Lower lobe of right lung (tissue), 2 donors: Measurements from ENCODE around the gene IRGC. TPM values are rescaled to one million over a fixed set of nuclear protein-coding genes. Genes with fewer than 3 reads are reported as not detected.

Experiments
- ATAC-seq, 2 donors: fragments of 200-7000 bp; cut with Tn5 transposase; one replicate each; pipeline ENCODE4 v1.9.1; 2020 to 2022; ENCODE audit warnings: mild to moderate bottlenecking in 2 of 2, moderate library complexity in 2 of 2
- DNase-seq: peaks from one replicate; pipeline ENCODE4 v3.0.0-alpha.2; 2020
- H3K27ac ChIP-seq: fragments of 200-600 bp; one replicate; pipeline ENCODE4 v1.8.0; 2022
- H3K27me3 ChIP-seq: fragments of 200-600 bp; one replicate; pipeline ENCODE4 v1.8.0; 2022; ENCODE audit warnings: low read depth
- H3K36me3 ChIP-seq: fragments of 200-600 bp; one replicate; pipeline ENCODE4 v1.8.0; 2022; ENCODE audit warnings: mild to moderate bottlenecking
- H3K4me1 ChIP-seq: fragments of 200-600 bp; one replicate; pipeline ENCODE4 v1.8.0; 2022
- H3K4me3 ChIP-seq: fragments of 200-600 bp; one replicate; pipeline ENCODE4 v1.8.0; 2022; ENCODE audit warnings: mild to moderate bottlenecking
- H3K9me3 ChIP-seq: fragments of 200-600 bp; one replicate; pipeline ENCODE4 v1.8.0; 2022
- CTCF ChIP-seq: fragments of 200-600 bp; IDR thresholded peaks from one replicate; pipeline ENCODE4 v1.8.0; 2022; ENCODE audit warnings: antibody characterized with exemption, mild to moderate bottlenecking
- intact Hi-C: fragments of 100-400 bp; cut with DNase I; formaldehyde crosslinking; loops from one replicate; pipeline ENCODE4 v1.11.0; 2022
- total RNA-seq: library from RNA; stranded (reverse); fragmentation: NEBNext Ultra II Directional; extraction: Animal tissue kit (Norgen Biotek cat#: 25700); gene quantifications from one replicate; pipeline ENCODE4 v1.2.1, GENCODE V29; 2021
- donor health status: DM: no; HTN: yes; CAD: no; lungs with severe emphysema.

Gene IRGC
- total RNA-seq, 1 donor from 2014 or later, result not detected

GRCh38 chr19:43711751-43712355, 4.0 kb upstream of the IRGC start:
- Histone ChIP-seq H3K36me3 (no peaks in the 10 kb centered on the region), H3K27me3 (no peaks in the 10 kb centered on the region), H3K27ac (no peak overlapping the region), H3K9me3 (peaks cover 12% of the 10 kb centered on the region), H3K4me3 (no peak overlapping the region), H3K4me1 (no peaks in the 10 kb centered on the region)
- ATAC-seq (no peak), DNase-seq (no peak)
- TF ChIP-seq CTCF, result no peak
- intact Hi-C loops, result no loop called here

- H3K27me3 ChIP-seq, result no peaks in the 10 kb centered on the region
- H3K4me1 ChIP-seq, result no peaks in the 10 kb centered on the region
- no peak for TF ChIP-seq CTCF
- ATAC-seq (no peak), DNase-seq (no peak)
- no peak overlapping the region for H3K27ac ChIP-seq
- no peaks in the 10 kb centered on the region for H3K36me3 ChIP-seq
- H3K9me3 ChIP-seq, result peaks cover 10% of the 10 kb centered on the region
- no peak overlapping the region for H3K4me3 ChIP-seq
- intact Hi-C loops, result no loop called here
Measured at GRCh38 chr19:43713208-43713607, 2.7 kb upstream of the IRGC start.

GRCh38 chr19:43718627-43719377, 2.9 kb downstream of the IRGC start:
- TF ChIP-seq CTCF, result no peak
- no peaks in the 10 kb centered on the region for H3K36me3 ChIP-seq
- intact Hi-C loops, result no loop called here
- no peaks in the 10 kb centered on the region for H3K4me1 ChIP-seq
- H3K27me3 ChIP-seq, result no peaks in the 10 kb centered on the region
- DNase-seq, result no peak
- no peak for ATAC-seq
- H3K4me3 ChIP-seq, result no peak overlapping the region
- no peaks in the 10 kb centered on the region for H3K9me3 ChIP-seq
- no peak overlapping the region for H3K27ac ChIP-seq

- Histone ChIP-seq H3K9me3 (no peaks in the 10 kb centered on the region), H3K27me3 (no peaks in the 10 kb centered on the region), H3K4me1 (no peaks in the 10 kb centered on the region), H3K27ac (no peak overlapping the region), H3K36me3 (no peaks in the 10 kb centered on the region), H3K4me3 (no peak overlapping the region)
- DNase-seq (no peak), ATAC-seq (no peak)
- intact Hi-C loops, result no loop called here
- TF ChIP-seq CTCF, result no peak
Measured at GRCh38 chr19:43719378-43719868, 3.5 kb downstream of the IRGC start.

GRCh38 chr19:43719918-43720317, 4.0 kb downstream of the IRGC start:
- intact Hi-C loops, result no loop called here

More at GRCh38 chr19:43719918-43720317, 4.0 kb downstream of the IRGC start:
- peaks cover under 1% of the 10 kb centered on the region for H3K4me1 ChIP-seq
- TF ChIP-seq CTCF, result no peak
- no peak overlapping the region for H3K27ac ChIP-seq
- ATAC-seq (no peak), DNase-seq (no peak)
- no peaks in the 10 kb centered on the region for H3K27me3 ChIP-seq
- no peaks in the 10 kb centered on the region for H3K36me3 ChIP-seq
- no peaks in the 10 kb centered on the region for H3K9me3 ChIP-seq
- H3K4me3 ChIP-seq, result no peak overlapping the region
